Activated CD4-positive, alpha-beta memory T cell treated with anti-CD3 and anti-CD28 coated beads, Interleukin-2, amount 10 ng/mL, durations not matched to agents 7 days and 5 days (primary cell): Measurements from ENCODE around the gene SLC9A9. TPM values are rescaled to one million over a fixed set of nuclear protein-coding genes. Genes with fewer than 3 reads are reported as not detected.

Experiments used
- CTCF ChIA-PET: fragments of 350-600 bp; sonication (Branson Sonifier 250); formaldehyde crosslinking; loops from one replicate; lab custom pipeline; 2021; ENCODE audit warnings: antibody characterized with exemption, inconsistent platforms; lab: Charles Lee
- POLR2A ChIA-PET: fragments of 350-600 bp; sonication (Branson Sonifier 250); formaldehyde crosslinking; loops from one replicate; lab custom pipeline; 2021; ENCODE audit warnings: antibody characterized with exemption; lab: Charles Lee
- DNase-seq: peaks from one replicate; pipeline ENCODE4 v3.0.0-alpha.2; 2020
- H3K27ac Mint-ChIP-seq: one replicate; pipeline ENCODE4 v1.8.0; 2021; ENCODE audit warnings: mild to moderate bottlenecking, mixed read lengths
- H3K27me3 Mint-ChIP-seq: one replicate; pipeline ENCODE4 v1.8.0; 2021; ENCODE audit warnings: mixed read lengths
- H3K36me3 Mint-ChIP-seq: one replicate; pipeline ENCODE4 v1.8.0; 2021; ENCODE audit warnings: low read depth, mixed read lengths
- H3K4me1 Mint-ChIP-seq: one replicate; pipeline ENCODE4 v1.8.0; 2021; ENCODE audit warnings: mixed read lengths
- H3K4me3 Mint-ChIP-seq: one replicate; pipeline ENCODE4 v1.8.0; 2021; ENCODE audit warnings: mild to moderate bottlenecking, mixed read lengths
- H3K9me3 Mint-ChIP-seq: one replicate; pipeline ENCODE4 v1.8.0; 2021; ENCODE audit warnings: mixed read lengths
- total RNA-seq, 2 experiments: library from RNA; stranded (reverse); gene quantifications; one replicate each; pipeline ENCODE4 v1.2.3, GENCODE V29; 2021

Gene SLC9A9
- total RNA-seq, 2 experiments from 2014 or later = 16.9 to 18.5 TPM

DNA sequence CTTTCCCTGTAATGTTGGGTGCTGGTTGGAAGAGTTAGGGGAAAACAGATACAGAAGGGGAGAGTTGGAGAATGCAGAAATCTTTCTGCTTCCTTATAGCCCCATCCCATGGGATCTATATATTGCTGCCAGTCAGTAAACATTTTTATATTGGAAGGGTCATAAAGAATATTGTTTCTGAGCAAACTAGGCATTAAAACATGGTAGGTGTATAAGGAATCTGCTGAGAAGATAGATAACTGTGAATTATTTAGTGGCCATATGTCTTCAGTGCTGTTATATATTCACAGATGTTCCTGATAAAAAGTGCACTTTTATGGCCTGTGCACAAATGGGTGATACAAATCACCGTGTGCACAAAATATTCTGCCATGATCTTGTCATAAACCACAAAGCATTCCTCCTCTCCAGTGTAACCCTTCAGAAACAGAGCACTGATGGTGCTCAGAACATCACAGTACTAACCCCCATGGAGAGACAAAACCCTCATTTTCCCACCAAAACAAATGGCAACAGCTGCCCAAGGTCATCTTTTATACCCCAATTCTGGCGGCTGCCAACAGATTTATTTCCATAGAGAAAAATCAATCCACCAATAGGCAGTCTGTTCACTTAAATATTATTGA lies 269.3 kb downstream of the SLC9A9 start:
- peaks cover 10% of the 10 kb centered on the region for H3K36me3 Mint-ChIP-seq
- no peak overlapping the region for H3K4me3 Mint-ChIP-seq
- ChIA-PET POLR2A (interaction anchor here (0.6 kb wide), 1 partner anchor 484 kb away, joined by 5 read pairs; no protein-coding TSS in a partner anchor), CTCF (no interaction called here)
- H3K9me3 Mint-ChIP-seq = no peaks in the 10 kb centered on the region
- no peak overlapping the region for H3K27ac Mint-ChIP-seq
- H3K27me3 Mint-ChIP-seq = no peaks in the 10 kb centered on the region
- no peak for DNase-seq
- H3K4me1 Mint-ChIP-seq = peaks cover 13% of the 10 kb centered on the region

- peaks cover 10% of the 10 kb centered on the region for H3K36me3 Mint-ChIP-seq
- H3K27me3 Mint-ChIP-seq = no peaks in the 10 kb centered on the region
- DNase-seq = no peak
- no peaks in the 10 kb centered on the region for H3K9me3 Mint-ChIP-seq
- ChIA-PET POLR2A (no interaction called here), CTCF (no interaction called here)
- H3K4me3 Mint-ChIP-seq = no peak overlapping the region
- H3K27ac Mint-ChIP-seq = no peak overlapping the region
- peaks cover 4% of the 10 kb centered on the region for H3K4me1 Mint-ChIP-seq
Observed at GRCh38 chr3:143576568-143577270, 271.5 kb downstream of the SLC9A9 start.

DNA sequence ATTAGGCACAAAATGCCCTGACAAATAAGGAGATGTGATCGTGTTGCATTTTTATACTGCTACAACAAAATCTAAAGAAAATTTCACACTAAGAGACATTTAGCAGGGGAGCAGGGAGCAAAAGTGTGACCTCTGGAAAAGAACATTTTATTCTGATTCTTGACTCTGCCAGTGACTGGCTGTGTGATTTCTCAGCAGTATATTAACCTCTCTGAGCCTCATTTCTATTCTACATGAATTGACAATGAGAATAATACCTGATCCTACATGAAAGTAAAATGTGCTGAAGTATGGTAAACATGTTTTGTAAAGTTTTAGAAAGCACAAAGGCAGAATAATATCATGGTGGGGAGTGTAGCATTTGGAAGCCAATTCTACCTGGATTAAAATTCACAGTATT lies 273.3 kb downstream of the SLC9A9 start:
- Mint-ChIP-seq H3K36me3 (peaks cover 8% of the 10 kb centered on the region), H3K4me3 (no peak overlapping the region), H3K4me1 (no peaks in the 10 kb centered on the region), H3K27ac (no peak overlapping the region), H3K9me3 (no peaks in the 10 kb centered on the region), H3K27me3 (no peaks in the 10 kb centered on the region)
- CTCF ChIA-PET = no interaction called here
- DNase-seq = no peak
- POLR2A ChIA-PET = no interaction called here

GRCh38 chr3:143573610-143574303 lies 274.5 kb downstream of the SLC9A9 start:
- ChIA-PET POLR2A (no interaction called here), CTCF (no interaction called here)
- H3K4me1 Mint-ChIP-seq = no peaks in the 10 kb centered on the region
- DNase-seq = no peak
- no peak overlapping the region for H3K4me3 Mint-ChIP-seq
- H3K9me3 Mint-ChIP-seq = no peaks in the 10 kb centered on the region
- H3K36me3 Mint-ChIP-seq = peaks cover 6% of the 10 kb centered on the region
- no peaks in the 10 kb centered on the region for H3K27me3 Mint-ChIP-seq
- H3K27ac Mint-ChIP-seq = no peak overlapping the region

GRCh38 chr3:143571548-143571947 lies 276.7 kb downstream of the SLC9A9 start:
- CTCF ChIA-PET = no interaction called here
- H3K27me3 Mint-ChIP-seq = no peaks in the 10 kb centered on the region

GRCh38 chr3:143567823-143568222 lies 280.4 kb downstream of the SLC9A9 start:
- no peak overlapping the region for H3K4me3 Mint-ChIP-seq
- H3K4me1 Mint-ChIP-seq = no peaks in the 10 kb centered on the region
- ChIA-PET CTCF (no interaction called here), POLR2A (no interaction called here)
- no peaks in the 10 kb centered on the region for H3K36me3 Mint-ChIP-seq
- DNase-seq = no peak
- H3K9me3 Mint-ChIP-seq = no peaks in the 10 kb centered on the region
- H3K27me3 Mint-ChIP-seq = no peaks in the 10 kb centered on the region
- no peak overlapping the region for H3K27ac Mint-ChIP-seq

More at GRCh38 chr3:143571548-143571947, 276.7 kb downstream of the SLC9A9 start:
- H3K27ac Mint-ChIP-seq = no peak overlapping the region
- no peak for DNase-seq
- no peak overlapping the region for H3K4me3 Mint-ChIP-seq
- H3K4me1 Mint-ChIP-seq = no peaks in the 10 kb centered on the region
- no peaks in the 10 kb centered on the region for H3K9me3 Mint-ChIP-seq
- POLR2A ChIA-PET = no interaction called here
- no peaks in the 10 kb centered on the region for H3K36me3 Mint-ChIP-seq

DNA sequence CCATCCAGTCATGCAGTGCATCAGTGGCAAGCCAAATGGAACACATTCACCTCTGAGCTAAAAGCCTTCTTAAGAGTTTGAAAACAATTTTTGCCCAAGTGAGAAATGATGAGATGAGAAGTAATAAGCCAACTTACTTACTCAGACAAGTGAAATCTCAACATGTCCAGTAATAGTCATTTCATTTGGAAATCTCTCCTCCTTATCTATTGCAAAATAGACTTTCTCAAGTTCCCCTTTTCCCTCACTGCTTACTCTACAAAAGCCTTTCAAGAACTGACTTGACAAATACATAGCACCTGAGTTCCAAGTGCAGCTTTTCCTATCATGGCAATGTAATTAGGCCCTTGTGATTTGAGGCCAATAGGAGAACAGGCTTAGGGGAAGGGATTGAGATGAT lies 282.3 kb downstream of the SLC9A9 start:
- Mint-ChIP-seq H3K27me3 (no peaks in the 10 kb centered on the region), H3K27ac (no peak overlapping the region), H3K4me1 (no peaks in the 10 kb centered on the region), H3K36me3 (no peaks in the 10 kb centered on the region), H3K9me3 (no peaks in the 10 kb centered on the region), H3K4me3 (no peak overlapping the region)
- DNase-seq = no peak
- POLR2A ChIA-PET = no interaction called here
- CTCF ChIA-PET = no interaction called here

GRCh38 chr3:143563786-143564185 lies 284.5 kb downstream of the SLC9A9 start:
- Mint-ChIP-seq H3K27ac (no peak overlapping the region), H3K27me3 (no peaks in the 10 kb centered on the region), H3K4me3 (no peak overlapping the region), H3K9me3 (peaks cover 3% of the 10 kb centered on the region), H3K4me1 (no peaks in the 10 kb centered on the region), H3K36me3 (no peaks in the 10 kb centered on the region)
- CTCF ChIA-PET = no interaction called here
- DNase-seq = no peak
- POLR2A ChIA-PET = no interaction called here

DNA sequence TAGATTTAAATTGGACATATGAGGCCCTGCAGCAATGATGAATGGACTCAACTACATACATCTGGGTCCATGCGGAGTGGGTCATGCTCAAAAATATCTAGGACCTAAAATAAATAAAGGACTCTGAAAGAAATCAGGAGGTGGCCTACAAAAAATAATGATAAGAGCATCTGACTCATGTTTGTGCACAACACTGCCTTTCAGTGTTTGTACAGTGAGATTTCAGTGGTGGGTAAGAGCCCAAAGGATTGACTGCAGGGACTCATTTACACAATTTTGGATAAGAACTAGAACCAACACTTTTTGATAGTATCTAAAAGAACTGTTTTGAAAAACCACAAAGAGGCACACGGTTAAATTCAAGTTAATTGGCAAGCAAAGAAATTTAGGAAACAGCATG lies 285.5 kb downstream of the SLC9A9 start:
- ChIA-PET POLR2A (no interaction called here), CTCF (no interaction called here)
- Mint-ChIP-seq H3K4me3 (no peak overlapping the region), H3K9me3 (peaks cover 11% of the 10 kb centered on the region), H3K27ac (no peak overlapping the region), H3K4me1 (no peaks in the 10 kb centered on the region), H3K36me3 (peaks cover 2% of the 10 kb centered on the region), H3K27me3 (no peaks in the 10 kb centered on the region)
- no peak for DNase-seq

DNA sequence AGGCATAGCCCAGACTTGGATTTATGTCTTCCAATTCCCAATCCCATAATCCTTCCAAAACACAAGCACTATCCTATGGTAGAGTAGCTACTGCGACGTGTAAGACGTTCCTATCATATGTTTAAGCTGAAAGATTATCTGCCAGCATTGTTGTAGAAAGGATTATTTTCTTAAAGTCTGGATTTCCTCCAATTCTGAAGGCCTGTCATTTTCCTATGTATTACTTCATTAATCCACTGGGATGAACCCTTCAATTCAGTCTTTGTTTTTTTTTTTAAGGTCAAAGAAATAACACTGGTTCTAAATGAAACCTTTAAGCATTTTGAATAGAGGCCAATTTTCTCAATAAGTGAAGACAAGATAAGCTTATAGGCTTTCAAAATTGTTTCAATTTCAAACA lies 289.0 kb downstream of the SLC9A9 start:
- ChIA-PET CTCF (interaction anchor here (0.7 kb wide), 1 partner anchor 283 kb away, joined by 4 read pairs; no protein-coding TSS in a partner anchor), POLR2A (no interaction called here)
- H3K4me1 Mint-ChIP-seq = no peaks in the 10 kb centered on the region
- peaks cover 8% of the 10 kb centered on the region for H3K36me3 Mint-ChIP-seq
- H3K4me3 Mint-ChIP-seq = no peak overlapping the region
- no peak overlapping the region for H3K27ac Mint-ChIP-seq
- H3K9me3 Mint-ChIP-seq = peaks cover 18% of the 10 kb centered on the region
- DNase-seq = no peak
- no peaks in the 10 kb centered on the region for H3K27me3 Mint-ChIP-seq

DNA sequence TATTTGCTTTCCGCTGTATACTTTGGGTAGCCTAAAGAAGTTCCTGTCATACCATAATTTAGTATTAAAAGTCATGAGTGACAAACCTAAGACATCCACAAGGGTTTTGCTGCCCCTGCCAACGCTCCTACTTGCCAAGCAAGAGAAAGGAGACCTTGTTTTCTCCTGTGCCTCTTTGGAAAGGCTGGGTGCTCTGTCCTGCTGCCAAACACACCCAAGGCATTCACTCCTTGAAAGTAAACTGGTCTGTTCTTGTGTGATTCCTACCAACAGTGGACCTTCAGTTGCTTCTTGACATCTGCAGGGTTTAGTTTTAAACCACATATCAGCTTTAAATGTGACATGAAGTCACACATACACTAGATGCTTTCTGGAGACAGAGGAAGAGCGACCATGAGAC lies 295.4 kb downstream of the SLC9A9 start:
- Mint-ChIP-seq H3K4me3 (no peak overlapping the region), H3K9me3 (peaks cover 9% of the 10 kb centered on the region), H3K4me1 (no peaks in the 10 kb centered on the region), H3K27me3 (no peaks in the 10 kb centered on the region), H3K27ac (no peak overlapping the region), H3K36me3 (peaks cover 17% of the 10 kb centered on the region)
- no peak for DNase-seq
- ChIA-PET CTCF (no interaction called here), POLR2A (no interaction called here)

DNA sequence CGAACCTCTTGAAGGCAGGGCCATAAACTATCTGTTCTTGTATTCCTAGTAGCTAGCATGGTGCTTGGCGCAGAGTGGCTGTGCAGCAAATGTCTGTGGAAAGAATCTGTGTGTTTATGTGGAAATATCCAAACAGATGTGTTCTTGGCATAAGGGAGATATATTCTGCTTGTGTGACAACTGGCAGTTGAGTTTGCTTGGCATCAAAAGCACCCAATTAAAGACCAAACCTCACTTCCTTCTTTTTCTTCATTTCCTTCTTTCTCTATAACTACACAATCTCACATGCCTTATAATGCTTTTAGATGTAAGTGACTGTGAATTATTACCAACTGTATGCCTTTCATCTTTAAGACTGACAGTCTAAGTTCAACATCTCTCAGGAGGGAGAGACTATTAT lies 296.5 kb downstream of the SLC9A9 start:
- no peak for DNase-seq
- H3K36me3 Mint-ChIP-seq = peaks cover 18% of the 10 kb centered on the region
- peaks cover 2% of the 10 kb centered on the region for H3K9me3 Mint-ChIP-seq
- H3K4me3 Mint-ChIP-seq = no peak overlapping the region
- no peaks in the 10 kb centered on the region for H3K27me3 Mint-ChIP-seq
- ChIA-PET POLR2A (no interaction called here), CTCF (no interaction called here)
- H3K4me1 Mint-ChIP-seq = no peaks in the 10 kb centered on the region
- H3K27ac Mint-ChIP-seq = no peak overlapping the region

GRCh38 chr3:143548861-143549497 lies 299.3 kb downstream of the SLC9A9 start:
- H3K36me3 Mint-ChIP-seq = peaks cover 25% of the 10 kb centered on the region

More at GRCh38 chr3:143548861-143549497, 299.3 kb downstream of the SLC9A9 start:
- no peak for DNase-seq
- Mint-ChIP-seq H3K27ac (no peak overlapping the region), H3K4me1 (no peaks in the 10 kb centered on the region), H3K27me3 (no peaks in the 10 kb centered on the region), H3K4me3 (no peak overlapping the region), H3K9me3 (peaks cover 8% of the 10 kb centered on the region)
- ChIA-PET POLR2A (no interaction called here), CTCF (no interaction called here)
